ENCODE results near the gene TYSND1.
"Not testable (repeated sequence)": the region's sequence is repeated elsewhere in the genome, so short reads cannot be mapped to it uniquely, and the experiment has no call there.

TYSND1 gene

DNA sequence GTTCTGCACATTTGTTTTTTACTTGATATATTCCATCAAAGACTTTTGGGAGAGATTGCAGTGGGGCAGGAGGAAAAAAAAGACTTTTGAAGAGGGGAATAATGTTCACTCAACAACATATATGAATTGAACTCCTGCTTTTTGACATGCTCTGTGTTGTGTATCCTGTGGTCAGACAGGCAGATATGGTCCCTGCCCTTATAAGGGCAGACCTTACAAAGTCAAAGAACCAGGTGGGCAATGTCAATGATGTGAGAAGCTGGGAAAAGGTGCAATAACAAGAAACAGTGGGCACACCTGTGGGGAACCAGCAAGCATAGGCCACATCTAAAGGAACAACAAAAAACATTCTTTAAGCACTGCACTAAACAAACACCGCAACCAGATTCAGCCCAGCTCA is 22.1 kb downstream of the TYSND1 start:
- no peaks in the 10 kb centered on the region for H3K79me2 ChIP-seq (ENCODE audit: control insufficient read depth, low read length)
- H3K9me2 ChIP-seq (replicated peaks; ENCODE audit: control insufficient read depth, low read length), result no peaks in the 10 kb centered on the region
- no peaks in the 10 kb centered on the region for H4K20me1 ChIP-seq (ENCODE audit: control insufficient read depth, insufficient read depth, low read depth, low read length)
- no peaks in the 10 kb centered on the region for H3K9me3 ChIP-seq (ENCODE audit: control insufficient read depth, insufficient read depth, low read length)
- H3K4me1 ChIP-seq (ENCODE audit: control insufficient read depth, low read length), result peaks cover 8% of the 10 kb centered on the region
- no peak overlapping the region for H3K27ac ChIP-seq (ENCODE audit: low read depth, low read length)
- TF ChIP-seq EZH2phosphoT487 (IDR thresholded peaks at IDR 0.05; ENCODE audit: borderline replicate concordance, low read length), result no peak
- TF ChIP-seq, protein P1, sequence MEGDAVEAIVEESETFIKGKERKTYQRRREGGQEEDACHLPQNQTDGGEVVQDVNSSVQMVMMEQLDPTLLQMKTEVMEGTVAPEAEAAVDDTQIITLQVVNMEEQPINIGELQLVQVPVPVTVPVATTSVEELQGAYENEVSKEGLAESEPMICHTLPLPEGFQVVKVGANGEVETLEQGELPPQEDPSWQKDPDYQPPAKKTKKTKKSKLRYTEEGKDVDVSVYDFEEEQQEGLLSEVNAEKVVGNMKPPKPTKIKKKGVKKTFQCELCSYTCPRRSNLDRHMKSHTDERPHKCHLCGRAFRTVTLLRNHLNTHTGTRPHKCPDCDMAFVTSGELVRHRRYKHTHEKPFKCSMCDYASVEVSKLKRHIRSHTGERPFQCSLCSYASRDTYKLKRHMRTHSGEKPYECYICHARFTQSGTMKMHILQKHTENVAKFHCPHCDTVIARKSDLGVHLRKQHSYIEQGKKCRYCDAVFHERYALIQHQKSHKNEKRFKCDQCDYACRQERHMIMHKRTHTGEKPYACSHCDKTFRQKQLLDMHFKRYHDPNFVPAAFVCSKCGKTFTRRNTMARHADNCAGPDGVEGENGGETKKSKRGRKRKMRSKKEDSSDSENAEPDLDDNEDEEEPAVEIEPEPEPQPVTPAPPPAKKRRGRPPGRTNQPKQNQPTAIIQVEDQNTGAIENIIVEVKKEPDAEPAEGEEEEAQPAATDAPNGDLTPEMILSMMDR (IDR thresholded peaks at IDR 0.05; ENCODE audit: low read depth, low read length, poor library complexity, severe bottlenecking), result no peak
- no peaks in the 10 kb centered on the region for H3F3A ChIP-seq (ENCODE audit: control insufficient read depth, insufficient read depth)
- H3K4me3 ChIP-seq (ENCODE audit: low read length), result no peak overlapping the region
- H3K27me3 ChIP-seq (ENCODE audit: control insufficient read depth, low read length), result no peaks in the 10 kb centered on the region
- H3K4me2 ChIP-seq (ENCODE audit: low read length), result no peak overlapping the region
- H3K36me3 ChIP-seq (ENCODE audit: control insufficient read depth, low read length), result no peaks in the 10 kb centered on the region

DNA sequence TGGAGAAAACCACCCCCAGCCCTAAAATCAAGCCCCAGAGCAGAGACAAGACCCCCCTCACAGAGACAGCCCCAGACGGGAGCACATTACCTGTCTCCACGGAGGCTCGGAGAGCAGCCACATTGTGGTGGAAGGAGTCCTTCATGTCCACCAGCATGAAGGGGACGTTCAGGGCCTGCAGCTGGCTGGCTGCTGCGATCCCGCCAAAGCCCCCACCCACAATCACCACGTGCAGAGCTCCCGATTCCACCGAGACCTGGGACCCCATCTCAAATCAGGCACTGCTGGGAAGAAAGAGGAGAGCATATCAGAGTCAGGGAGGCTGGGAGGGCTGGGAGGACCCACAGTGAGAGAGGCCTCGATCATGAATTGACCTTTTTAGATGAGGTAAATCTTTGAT is 22.7 kb downstream of the TYSND1 start:
- H3K9me2 ChIP-seq (replicated peaks; ENCODE audit: control insufficient read depth, low read length), result no peaks in the 10 kb centered on the region
- H3K79me2 ChIP-seq (ENCODE audit: control insufficient read depth, low read length), result no peaks in the 10 kb centered on the region
- H3K4me2 ChIP-seq (ENCODE audit: low read length), result no peak overlapping the region
- no peak for TF ChIP-seq EZH2phosphoT487 (IDR thresholded peaks at IDR 0.05; ENCODE audit: borderline replicate concordance, low read length)
- TF ChIP-seq, protein P1 (IDR thresholded peaks at IDR 0.05; ENCODE audit: low read depth, low read length, poor library complexity, severe bottlenecking), result no peak
- peaks cover 8% of the 10 kb centered on the region for H3K4me1 ChIP-seq (ENCODE audit: control insufficient read depth, low read length)
- H3K9me3 ChIP-seq (ENCODE audit: control insufficient read depth, insufficient read depth, low read length), result no peaks in the 10 kb centered on the region
- no peaks in the 10 kb centered on the region for H3K27me3 ChIP-seq (ENCODE audit: control insufficient read depth, low read length)
- H3K4me3 ChIP-seq (ENCODE audit: low read length), result no peak overlapping the region
- H3K27ac ChIP-seq (ENCODE audit: low read depth, low read length), result no peak overlapping the region
- H4K20me1 ChIP-seq (ENCODE audit: control insufficient read depth, insufficient read depth, low read depth, low read length), result no peaks in the 10 kb centered on the region
- no peaks in the 10 kb centered on the region for H3K36me3 ChIP-seq (ENCODE audit: control insufficient read depth, low read length)
- no peaks in the 10 kb centered on the region for H3F3A ChIP-seq (ENCODE audit: control insufficient read depth, insufficient read depth)

DNA sequence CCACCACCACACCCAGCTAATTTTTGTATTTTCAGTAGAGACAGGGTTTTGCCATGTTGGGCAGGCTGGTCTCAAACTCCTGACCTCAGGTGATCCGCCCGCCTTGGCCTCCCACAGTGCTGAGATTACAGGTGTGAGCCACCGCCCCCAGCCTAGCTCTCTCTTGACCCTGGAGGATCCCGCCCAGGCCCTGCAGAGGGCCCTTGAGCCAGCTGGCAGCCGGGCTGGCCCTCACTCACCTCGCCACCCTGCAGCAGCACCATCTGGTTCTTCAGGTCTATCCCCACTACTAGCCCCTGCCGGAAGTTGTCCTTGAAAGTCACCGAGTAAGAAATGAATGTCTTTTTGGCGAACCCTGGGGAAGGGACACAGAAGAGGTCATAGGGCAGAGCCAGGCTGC is 23.3 kb downstream of the TYSND1 start:
- not testable (repeated sequence) for H4K20me1 ChIP-seq (ENCODE audit: control insufficient read depth, insufficient read depth, low read depth, low read length); H3K9me3 ChIP-seq (ENCODE audit: control insufficient read depth, insufficient read depth, low read length); H3K9me2 ChIP-seq (replicated peaks; ENCODE audit: control insufficient read depth, low read length); H3F3A ChIP-seq (ENCODE audit: control insufficient read depth, insufficient read depth); H3K4me2 ChIP-seq (ENCODE audit: low read length); H3K79me2 ChIP-seq (ENCODE audit: control insufficient read depth, low read length); H3K27me3 ChIP-seq (ENCODE audit: control insufficient read depth, low read length); H3K4me3 ChIP-seq (ENCODE audit: low read length); H3K4me1 ChIP-seq (ENCODE audit: control insufficient read depth, low read length); H3K36me3 ChIP-seq (ENCODE audit: control insufficient read depth, low read length); H3K27ac ChIP-seq (ENCODE audit: low read depth, low read length)

DNA sequence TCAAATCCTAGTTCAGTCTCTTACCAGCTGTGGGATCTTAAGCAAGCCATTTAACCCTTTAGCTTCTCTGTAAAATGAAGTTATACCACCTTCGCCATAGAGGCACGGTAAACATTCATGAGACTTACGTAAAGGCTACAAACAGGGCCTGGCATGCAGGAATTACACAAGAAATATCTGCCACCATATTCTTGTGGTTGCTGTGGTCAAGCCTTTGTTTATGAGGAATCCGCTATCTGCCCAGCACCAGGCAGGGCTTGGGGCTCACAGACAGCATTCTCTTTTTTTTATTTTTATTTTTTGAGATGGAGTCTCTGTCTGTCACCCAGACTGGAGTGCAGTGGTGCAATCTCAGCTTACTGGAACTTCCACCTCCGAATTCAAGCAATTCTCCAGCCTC is 23.8 kb downstream of the TYSND1 start:
- no peaks in the 10 kb centered on the region for H4K20me1 ChIP-seq (ENCODE audit: control insufficient read depth, insufficient read depth, low read depth, low read length)
- TF ChIP-seq, protein P1 (IDR thresholded peaks at IDR 0.05; ENCODE audit: low read depth, low read length, poor library complexity, severe bottlenecking), result no peak
- no peak for TF ChIP-seq EZH2phosphoT487 (IDR thresholded peaks at IDR 0.05; ENCODE audit: borderline replicate concordance, low read length)
- H3K9me3 ChIP-seq (ENCODE audit: control insufficient read depth, insufficient read depth, low read length), result no peaks in the 10 kb centered on the region
- H3K4me1 ChIP-seq (ENCODE audit: control insufficient read depth, low read length), result peaks cover 8% of the 10 kb centered on the region
- no peaks in the 10 kb centered on the region for H3F3A ChIP-seq (ENCODE audit: control insufficient read depth, insufficient read depth)
- no peaks in the 10 kb centered on the region for H3K9me2 ChIP-seq (replicated peaks; ENCODE audit: control insufficient read depth, low read length)
- no peak overlapping the region for H3K4me3 ChIP-seq (ENCODE audit: low read length)
- no peak overlapping the region for H3K27ac ChIP-seq (ENCODE audit: low read depth, low read length)
- no peaks in the 10 kb centered on the region for H3K27me3 ChIP-seq (ENCODE audit: control insufficient read depth, low read length)
- H3K79me2 ChIP-seq (ENCODE audit: control insufficient read depth, low read length), result no peaks in the 10 kb centered on the region
- H3K4me2 ChIP-seq (ENCODE audit: low read length), result no peak overlapping the region
- no peaks in the 10 kb centered on the region for H3K36me3 ChIP-seq (ENCODE audit: control insufficient read depth, low read length)

Data from DOHH2 (cell line).